GM19324 (cell line): ENCODE results near the gene BANF1.

ENCODE experiments used
- ATAC-seq: cut with Tn5 transposase; IDR thresholded peaks from one replicate; pipeline ENCODE4 v1.9.1; 2021; ENCODE audit warnings: mild to moderate bottlenecking, moderate library complexity; ENCODE audit not compliant: unreplicated experiment, low FRiP score

BANF1 gene

DNA sequence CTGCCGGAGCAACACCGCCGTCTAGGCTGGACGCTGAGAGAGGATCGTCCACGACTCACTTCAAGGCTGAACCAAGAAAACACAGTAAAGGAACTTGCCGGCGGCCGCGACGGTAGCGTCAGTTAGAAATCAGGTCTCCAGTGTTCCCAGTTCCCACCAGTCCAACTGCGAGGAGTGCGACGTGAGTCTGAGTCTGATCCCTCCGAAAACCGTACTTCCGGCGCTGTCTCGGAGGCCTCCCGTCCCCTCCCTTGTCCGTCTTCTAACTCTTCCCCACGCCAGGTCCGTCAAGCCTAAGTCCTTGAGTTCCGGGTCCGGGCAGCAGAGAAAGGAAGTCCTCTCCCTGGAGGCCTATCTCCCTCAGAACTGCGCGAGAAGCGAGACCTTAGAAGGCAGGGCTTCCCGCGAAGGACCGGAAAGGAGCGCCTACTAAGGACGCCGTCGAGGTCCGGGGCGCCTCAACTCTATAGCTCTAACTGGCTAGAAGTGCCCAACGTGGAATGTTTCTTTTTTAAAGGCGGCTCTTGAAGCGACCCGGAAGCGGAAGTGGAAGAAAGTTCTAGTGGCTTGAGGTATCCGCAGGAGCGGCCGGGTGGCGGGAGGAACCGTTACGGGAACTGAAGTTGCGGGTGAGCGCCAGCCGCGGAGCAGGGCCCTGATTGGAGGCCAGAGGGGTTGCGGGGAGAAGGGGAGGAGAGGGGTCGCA lies at the start of gene BANF1, which contains the start of gene EIF1AD:
Gene BANF1 (plus strand): TSS at position 562 of the 706 bp plus-strand sequence. CDS start 748 bp downstream, outside the sequence.
Gene EIF1AD (minus strand): TSS at position 216 of the 706 bp plus-strand sequence. CDS start 1,768 bp downstream, outside the sequence.
- ATAC-seq = peak; percentile 74

GRCh38 chr11:65953471-65953870 lies 48.8 kb upstream of the BANF1 start:
- ATAC-seq = no peak

GRCh38 chr11:65954771-65955170 lies 47.5 kb upstream of the BANF1 start:
- ATAC-seq = no peak

DNA sequence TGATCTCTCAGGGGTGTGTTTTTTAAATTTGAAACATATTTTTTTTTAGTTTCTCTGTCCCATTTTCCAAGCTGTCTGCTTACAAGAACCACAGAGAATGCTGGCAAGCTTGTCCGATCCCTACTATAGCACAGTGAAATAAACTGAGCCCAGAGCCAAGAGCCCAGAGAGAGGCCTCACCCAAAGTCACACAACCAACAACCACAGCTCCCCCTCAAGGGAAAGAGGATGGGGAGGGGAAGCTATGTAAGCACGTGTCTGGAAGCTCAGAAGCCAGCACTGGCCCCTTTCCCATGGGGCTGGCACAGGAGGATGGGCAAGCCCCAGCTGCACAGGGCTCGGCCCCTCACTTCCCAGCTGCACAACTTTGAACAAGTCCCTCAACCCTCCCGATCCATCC lies 44.0 kb upstream of the BANF1 start:
- no peak for ATAC-seq

DNA sequence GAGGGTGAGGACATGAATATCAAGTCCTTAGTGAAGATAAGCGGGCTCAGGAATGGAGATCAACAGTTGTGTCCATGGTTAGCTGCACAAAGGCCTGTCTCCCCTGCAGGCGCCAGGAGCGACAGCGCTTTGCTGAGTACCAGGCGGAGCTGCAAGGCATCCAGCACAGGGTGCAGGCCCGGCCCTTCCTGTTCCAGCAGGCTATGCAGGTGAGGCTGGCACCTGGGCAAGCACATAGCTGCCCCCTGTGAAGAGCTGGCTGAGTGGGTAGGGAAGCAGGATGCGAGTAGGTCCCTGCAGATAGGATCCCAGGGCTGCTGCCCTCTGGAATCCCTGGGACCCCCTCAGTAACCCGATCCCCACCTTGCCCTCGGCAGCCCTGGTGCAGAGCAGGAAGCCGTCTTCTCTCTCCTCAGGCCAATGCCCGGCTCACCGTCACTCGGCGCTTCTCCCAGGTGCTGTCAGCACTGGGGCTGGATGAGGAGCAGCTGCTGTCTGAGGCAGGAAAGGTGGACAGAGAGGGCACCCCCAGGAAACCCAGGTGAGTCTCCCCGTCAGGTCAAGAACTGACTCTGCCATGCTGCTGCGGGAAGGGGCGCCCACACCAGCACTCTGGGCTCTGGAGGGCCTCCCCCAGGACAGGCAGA lies 43.4 kb upstream of the BANF1 start:
- ATAC-seq = no peak

- ATAC-seq = no peak
Observed at GRCh38 chr11:65960824-65961266, 41.5 kb upstream of the BANF1 start.

DNA sequence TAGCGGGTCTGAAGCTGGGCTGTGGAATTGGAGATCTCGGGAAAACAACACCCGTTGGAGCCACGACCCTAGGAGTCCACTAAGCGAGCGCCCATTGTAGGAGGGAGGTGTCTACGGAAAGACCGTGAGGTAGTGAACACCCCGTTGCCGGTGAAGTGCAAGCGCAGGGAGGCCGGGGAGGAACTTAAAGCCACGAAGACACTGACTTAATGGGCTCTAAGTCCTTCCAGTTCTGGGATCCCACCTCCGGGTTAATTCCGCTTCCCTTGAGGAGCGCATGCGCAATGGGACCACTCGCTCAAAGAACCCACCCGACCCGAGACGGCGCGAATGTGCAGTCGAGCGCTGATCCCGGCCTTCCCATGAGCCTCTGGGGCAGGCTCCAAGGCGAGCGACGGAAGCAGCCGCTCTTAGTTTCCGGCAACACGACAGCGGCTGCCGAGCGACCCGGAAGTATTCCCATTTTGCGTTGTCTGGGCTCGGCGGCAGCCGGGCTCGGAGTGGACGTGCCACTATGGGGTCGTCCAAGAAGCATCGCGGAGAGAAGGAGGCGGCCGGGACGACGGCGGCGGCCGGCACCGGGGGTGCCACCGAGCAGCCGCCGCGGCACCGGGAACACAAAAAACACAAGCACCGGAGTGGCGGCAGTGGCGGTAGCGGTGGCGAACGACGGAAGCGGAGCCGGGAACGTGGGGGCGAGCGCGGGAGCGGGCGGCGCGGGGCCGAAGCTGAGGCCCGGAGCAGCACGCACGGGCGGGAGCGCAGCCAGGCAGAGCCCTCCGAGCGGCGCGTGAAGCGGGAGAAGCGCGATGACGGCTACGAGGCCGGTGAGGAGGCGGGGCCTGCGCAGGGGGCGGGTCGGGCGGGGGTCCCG lies 40.8 kb upstream of the BANF1 start, which contains the start of gene SART1:
Gene SART1 (plus strand): TSS at position 468 of the 874 bp plus-strand sequence. CDS start 47 bp downstream, at position 515.
- ATAC-seq = peak; percentile 91

GRCh38 chr11:65962141-65962564 lies 40.1 kb upstream of the BANF1 start:
- ATAC-seq = no peak

DNA sequence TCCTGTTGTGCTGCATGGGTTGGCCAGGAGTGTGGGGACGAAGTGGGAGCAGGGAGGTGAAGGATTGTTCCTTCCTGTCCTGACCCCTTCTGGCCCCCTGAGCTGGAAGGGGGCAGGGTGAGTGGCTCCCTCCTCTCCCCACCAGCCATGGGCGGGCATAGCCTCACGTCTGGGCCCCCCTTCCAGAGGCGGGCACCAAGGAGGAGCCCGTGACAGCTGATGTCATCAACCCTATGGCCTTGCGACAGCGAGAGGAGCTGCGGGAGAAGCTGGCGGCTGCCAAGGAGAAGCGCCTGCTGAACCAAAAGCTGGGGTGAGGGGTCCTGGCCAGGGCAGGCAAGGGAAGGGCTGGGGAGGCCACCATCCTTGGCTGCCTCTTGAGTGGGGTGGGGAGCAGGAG lies 37.4 kb upstream of the BANF1 start:
- no peak for ATAC-seq

DNA sequence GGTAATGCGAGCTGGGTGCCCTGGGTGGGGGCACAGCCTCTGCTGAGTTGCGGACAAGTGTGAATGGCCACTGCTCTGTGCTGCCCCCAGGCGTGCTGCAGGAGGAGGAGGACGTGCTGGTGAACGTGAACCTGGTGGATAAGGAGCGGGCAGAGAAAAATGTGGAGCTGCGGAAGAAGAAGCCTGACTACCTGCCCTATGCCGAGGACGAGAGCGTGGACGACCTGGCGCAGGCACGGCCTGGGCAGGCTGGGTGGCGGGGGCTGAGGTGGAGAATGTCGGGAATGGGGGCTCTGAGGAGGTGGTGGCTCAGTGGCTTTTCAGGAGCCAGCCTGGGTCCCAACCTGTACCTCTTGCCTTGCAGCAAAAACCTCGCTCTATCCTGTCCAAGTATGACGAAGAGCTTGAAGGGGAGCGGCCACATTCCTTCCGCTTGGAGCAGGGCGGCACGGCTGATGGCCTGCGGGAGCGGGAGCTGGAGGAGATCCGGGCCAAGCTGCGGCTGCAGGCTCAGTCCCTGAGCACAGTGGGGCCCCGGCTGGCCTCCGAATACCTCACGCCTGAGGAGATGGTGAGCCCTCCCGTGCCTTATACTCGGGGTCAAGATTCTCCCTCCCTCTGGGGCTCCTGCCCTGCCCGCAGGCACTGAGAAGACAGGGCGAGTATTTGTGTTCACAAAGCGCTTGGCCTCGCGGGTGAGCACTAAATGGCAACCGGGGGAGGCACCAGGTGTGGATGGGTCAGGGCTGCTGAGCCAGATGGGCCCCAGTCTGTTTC lies 36.1 kb upstream of the BANF1 start:
- ATAC-seq = no peak

DNA sequence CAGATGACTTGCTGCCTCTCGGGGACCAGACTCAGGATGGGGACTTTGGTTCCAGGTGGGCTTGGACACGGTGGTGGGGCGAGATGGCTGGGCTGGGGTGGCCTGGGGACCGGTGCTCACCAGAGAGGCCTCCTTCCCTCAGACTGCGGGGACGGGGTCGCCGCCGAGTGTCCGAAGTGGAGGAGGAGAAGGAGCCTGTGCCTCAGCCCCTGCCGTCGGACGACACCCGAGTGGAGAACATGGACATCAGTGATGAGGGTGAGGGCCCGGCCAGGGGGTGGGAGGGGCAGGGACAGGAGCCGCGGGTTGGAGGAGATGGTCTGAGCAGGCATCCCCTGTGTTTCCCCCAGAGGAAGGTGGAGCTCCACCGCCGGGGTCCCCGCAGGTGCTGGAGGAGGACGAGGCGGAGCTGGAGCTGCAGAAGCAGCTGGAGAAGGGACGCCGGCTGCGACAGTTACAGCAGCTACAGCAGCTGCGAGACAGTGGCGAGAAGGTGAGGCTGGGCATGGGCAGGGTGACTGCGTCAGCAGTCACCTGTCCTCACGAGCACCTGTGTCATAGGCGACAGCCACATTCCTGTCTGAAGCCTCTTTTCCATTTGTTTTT lies 34.9 kb upstream of the BANF1 start:
- ATAC-seq = no peak

- ATAC-seq = no peak
Observed at GRCh38 chr11:65968600-65969482, 33.5 kb upstream of the BANF1 start.

GRCh38 chr11:65972116-65972515 lies 30.2 kb upstream of the BANF1 start:
- ATAC-seq = no peak

GRCh38 chr11:65973439-65974110 lies 28.7 kb upstream of the BANF1 start:
- ATAC-seq = no peak

GRCh38 chr11:65975771-65976170 lies 26.5 kb upstream of the BANF1 start:
- ATAC-seq = no peak

GRCh38 chr11:65976216-65977176 lies 25.8 kb upstream of the BANF1 start:
- no peak for ATAC-seq
